A673 (cell line): ENCODE data around the gene LRTM1. TPM values are rescaled to one million over a fixed set of nuclear protein-coding genes. Genes with fewer than 3 reads are reported as not detected.

Source experiments
- BruUV-seq: library from RNA; stranded (reverse); fragments of 400-500 nt; replicated peaks from 2 replicates; lab custom pipeline; 2021; lab: Mats Ljungman, UMichigan
- CTCF ChIA-PET: fragments of 300-600 bp; sonication (Branson Sonifier 250); formaldehyde crosslinking; loops from one replicate; lab custom pipeline; 2022; ENCODE audit warnings: antibody characterized with exemption; lab: Charles Lee
- POLR2A ChIA-PET: fragments of 300-600 bp; sonication (Branson Sonifier 250); formaldehyde crosslinking; loops from one replicate; lab custom pipeline; 2022; ENCODE audit warnings: antibody characterized with exemption; ENCODE audit not compliant: low non-redundant PET; lab: Charles Lee
- DNase-seq: peaks from one replicate; pipeline ENCODE4 v3.0.0-alpha.2; 2015; ENCODE audit warnings: low spot score
- H3K27ac ChIP-seq: fragments of 200-600 bp; sonication (generic); 2 replicates; pipeline ENCODE4 v1.5.1; 2016; ENCODE audit warnings: mixed run types, low read depth, mild to moderate bottlenecking, mixed read lengths, antibody characterized with exemption, low read length; ENCODE audit not compliant: poor library complexity, severe bottlenecking
- H3K27me3 ChIP-seq: fragments of 200-600 bp; sonication (generic); replicated peaks from 2 replicates; pipeline ENCODE4 v1.6.1; 2017; ENCODE audit warnings: mixed run types, low read depth, mild to moderate bottlenecking, mixed read lengths, antibody characterized with exemption, low read length; ENCODE audit not compliant: insufficient read depth, poor library complexity
- H3K36me3 ChIP-seq: fragments of 200-600 bp; sonication (generic); 2 replicates; pipeline ENCODE4 v1.6.1; 2016; ENCODE audit warnings: mixed run types, mild to moderate bottlenecking, mixed read lengths, antibody characterized with exemption, low read length; ENCODE audit not compliant: insufficient read depth, poor library complexity, severe bottlenecking
- H3K4me1 ChIP-seq: fragments of 200-600 bp; sonication (generic); 2 replicates; pipeline ENCODE4 v1.6.1; 2017; ENCODE audit warnings: mixed run types, mild to moderate bottlenecking, mixed read lengths, antibody characterized with exemption, low read length; ENCODE audit not compliant: insufficient read depth, poor library complexity, severe bottlenecking
- H3K4me3 ChIP-seq: fragments of 200-600 bp; sonication (generic); 2 replicates; pipeline ENCODE4 v1.5.1; 2016; ENCODE audit warnings: low read depth, mixed run types, mild to moderate bottlenecking, mixed read lengths, low read length; ENCODE audit not compliant: poor library complexity, severe bottlenecking
- H3K9me3 ChIP-seq: fragments of 200-600 bp; sonication (generic); 2 replicates; pipeline ENCODE4 v1.6.1; 2016; ENCODE audit warnings: mixed run types, low read depth, mild to moderate bottlenecking, mixed read lengths, antibody characterized with exemption, low read length; ENCODE audit not compliant: poor library complexity, severe bottlenecking
- CTCF ChIP-seq: fragments of 300-800, 200-600 bp; sonication (generic); conservative IDR thresholded peaks from 2 replicates; pipeline ENCODE4 v1.5.1; 2017; ENCODE audit warnings: low read depth, mild to moderate bottlenecking, antibody characterized with exemption, low read length, moderate library complexity, mixed read lengths
- EZH2 ChIP-seq: fragments of 200-600 bp; sonication (generic); IDR thresholded peaks from 2 replicates; pipeline ENCODE4 v1.6.1; 2017; ENCODE audit warnings: borderline replicate concordance, low read depth, mild to moderate bottlenecking, mixed read lengths, antibody characterized with exemption, low read length; ENCODE audit not compliant: poor library complexity, severe bottlenecking
- intact Hi-C: fragments of 100-400 bp; cut with micrococcal nuclease; formaldehyde crosslinking; loops from one replicate; pipeline ENCODE4 v1.10.0; 2022; ENCODE audit not compliant: unreplicated experiment
- total RNA-seq: library from RNA; stranded (reverse); gene quantifications from 2 replicates; pipeline ENCODE4 v1.2.3, GENCODE V29; 2021

LRTM1 gene
- total RNA-seq, 1 experiment from 2014 or later = not detected

GRCh38 chr3:54955496-54955895 lies 27.6 kb upstream of the LRTM1 start:
- POLR2A ChIA-PET = no interaction called here
- H3K27me3 ChIP-seq = no peaks in the 10 kb centered on the region
- no peaks in the 10 kb centered on the region for H3K9me3 ChIP-seq
- H3K4me3 ChIP-seq = no peak overlapping the region
- no peaks in the 10 kb centered on the region for H3K4me1 ChIP-seq
- no peak for DNase-seq
- no peaks in the 10 kb centered on the region for H3K36me3 ChIP-seq
- CTCF ChIA-PET = no interaction called here
- H3K27ac ChIP-seq = no peak overlapping the region
- no TSS peak for BruUV-seq
- TF ChIP-seq CTCF = no peak
- no peak for TF ChIP-seq EZH2
- intact Hi-C loops = loop anchor here (10.0 kb wide), 1 partner anchor 769 kb away; no protein-coding TSS in a partner anchor

- no peaks in the 10 kb centered on the region for H3K4me1 ChIP-seq
- ChIA-PET CTCF (no interaction called here), POLR2A (no interaction called here)
- BruUV-seq = no TSS peak
- DNase-seq = no peak
- H3K27me3 ChIP-seq = no peaks in the 10 kb centered on the region
- H3K9me3 ChIP-seq = no peaks in the 10 kb centered on the region
- TF ChIP-seq CTCF (no peak), EZH2 (no peak)
- no peaks in the 10 kb centered on the region for H3K36me3 ChIP-seq
- no peak overlapping the region for H3K27ac ChIP-seq
- no peak overlapping the region for H3K4me3 ChIP-seq
- intact Hi-C loops = loop anchor here (10.0 kb wide), 1 partner anchor 770 kb away; no protein-coding TSS in a partner anchor
Measured at GRCh38 chr3:54954521-54954920, 26.7 kb upstream of the LRTM1 start.

GRCh38 chr3:54954022-54954421 lies 26.2 kb upstream of the LRTM1 start:
- ChIA-PET POLR2A (no interaction called here), CTCF (no interaction called here)
- H3K9me3 ChIP-seq = no peaks in the 10 kb centered on the region
- no peaks in the 10 kb centered on the region for H3K4me1 ChIP-seq
- intact Hi-C loops = loop anchor here (10.0 kb wide), 1 partner anchor 771 kb away; no protein-coding TSS in a partner anchor
- H3K36me3 ChIP-seq = no peaks in the 10 kb centered on the region
- no peaks in the 10 kb centered on the region for H3K27me3 ChIP-seq
- TF ChIP-seq CTCF (no peak), EZH2 (no peak)
- DNase-seq = no peak
- no peak overlapping the region for H3K27ac ChIP-seq
- H3K4me3 ChIP-seq = no peak overlapping the region
- BruUV-seq = no TSS peak
